ENCODE data around the gene PTCHD1. TPM values are rescaled to one million over a fixed set of nuclear protein-coding genes. Genes with fewer than 3 reads are reported as not detected.

Gene PTCHD1
- total and polyA plus RNA-seq, 2 of the 13 experiments (the other 11 are each of a cell fraction or from before 2014, with no cell fraction given), result not detected

DNA sequence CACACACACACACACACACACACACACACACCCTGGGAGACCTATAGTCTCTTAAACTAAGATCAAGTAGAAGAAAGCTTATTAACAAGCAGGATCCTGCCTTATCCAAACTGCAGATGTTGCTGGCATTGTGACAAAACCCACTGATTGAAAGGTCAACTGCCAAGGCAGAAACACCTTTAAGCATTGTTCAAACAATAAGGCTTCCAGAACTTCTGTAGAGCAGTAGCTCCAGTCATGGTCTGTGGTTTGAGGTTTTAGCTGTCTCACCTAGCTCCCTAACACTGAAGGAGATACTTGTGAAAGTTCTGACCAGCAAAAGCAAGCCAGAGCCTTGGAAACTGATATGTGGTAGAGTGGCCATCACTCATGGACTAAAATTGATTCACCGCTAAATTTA lies 59.8 kb downstream of the PTCHD1 start:
- Histone ChIP-seq H2AFZ (ENCODE audit: low read length) (no peak overlapping the region), H4K20me1 (ENCODE audit: insufficient read depth, low read length) (no peaks in the 10 kb centered on the region), H3K4me1 (ENCODE audit: insufficient read depth, low read length) (no peaks in the 10 kb centered on the region), H3K79me2 (ENCODE audit: insufficient read depth, low read length) (no peaks in the 10 kb centered on the region), H3K4me2 (ENCODE audit: low read depth, low read length) (no peak overlapping the region), H3K27ac (ENCODE audit: extremely low read length, insufficient read depth, low read length) (no peak overlapping the region), H3K4me3 (replicated peaks in 1 of 3; ENCODE audit: insufficient read depth in 1 of 3, low read depth in 2 of 3, low read length in 3 of 3) (no peak overlapping the region), H3K27me3 (ENCODE audit: control insufficient read depth in 1 of 2, insufficient read depth in 2 of 2, low read length in 2 of 2) (no peaks in the 10 kb centered on the region), H3K9me3 (ENCODE audit: low read length) (no peaks in the 10 kb centered on the region), H3K36me3 (replicated peaks in 1 of 2; ENCODE audit: control insufficient read depth in 1 of 2, insufficient read depth in 2 of 2, low read length in 2 of 2) (no peaks in the 10 kb centered on the region), H3K9ac (ENCODE audit: insufficient read depth, low read depth, low read length) (no peak overlapping the region)
- intact Hi-C loops (cut with micrococcal nuclease; ENCODE audit: unreplicated experiment), result no loop called here
- in situ Hi-C loops (cut with HindIII; ENCODE audit: extremely low pct_ligation_motif_present, low pct_unique_long_range_greater_than_20kb), result no loop called here
- ATAC-seq, result no peak
- DNase-seq (ENCODE audit: low spot score), result no peak
- ChIA-PET CTCF (ENCODE audit: low intra/inter-chr PET ratio, low total read pairs) (no interaction called here), POLR2A (no interaction called here)
- WGBS (ENCODE audit: low lambda C conversion rate), result no CpG with 5 or more reads among the region's 1 CpG
- no peak for FAIRE-seq
- TF ChIP-seq TSC22D2 (CRISPR knock-in tag; IDR thresholded peaks at IDR 0.05; ENCODE audit: borderline replicate concordance), result no peak
- no peak for TF ChIP-seq DNMT3B (CRISPR knock-in tag; conservative IDR thresholded peaks at IDR 0.05)
- TF ChIP-seq ZNF749 (CRISPR knock-in tag; IDR thresholded peaks at IDR 0.05; ENCODE audit: borderline replicate concordance), result no peak
- no peak for TF ChIP-seq JDP2 (CRISPR knock-in tag; IDR thresholded peaks at IDR 0.05; ENCODE audit: borderline replicate concordance)
- TF ChIP-seq ZNF512B (CRISPR knock-in tag; IDR thresholded peaks at IDR 0.05; ENCODE audit: borderline replicate concordance), result no peak
- no peak for TF ChIP-seq MTA3 (CRISPR knock-in tag; IDR thresholded peaks at IDR 0.05)
- TF ChIP-seq ARNT (IDR thresholded peaks at IDR 0.05), result no peak
- no peak for TF ChIP-seq ZBTB42 (CRISPR knock-in tag; IDR thresholded peaks at IDR 0.05)
- no peak for TF ChIP-seq ZNF557 (CRISPR knock-in tag; IDR thresholded peaks at IDR 0.05)
- TF ChIP-seq LBX2 (CRISPR knock-in tag; IDR thresholded peaks at IDR 0.05; ENCODE audit: borderline replicate concordance), result no peak
- TF ChIP-seq FOXP4 (CRISPR knock-in tag; IDR thresholded peaks at IDR 0.05), result no peak
- TF ChIP-seq HIC2 (CRISPR knock-in tag; IDR thresholded peaks at IDR 0.05; ENCODE audit: low read depth), result no peak
- TF ChIP-seq ZNF143 (CRISPR knock-in tag; IDR thresholded peaks at IDR 0.05), result no peak
- TF ChIP-seq SATB2 (CRISPR knock-in tag; IDR thresholded peaks at IDR 0.05), result no peak
- TF ChIP-seq KLF16 (CRISPR knock-in tag; IDR thresholded peaks at IDR 0.05), result no peak
- no peak for TF ChIP-seq NFRKB (IDR thresholded peaks at IDR 0.05)
- TF ChIP-seq ZNF720 (CRISPR knock-in tag; IDR thresholded peaks at IDR 0.05), result no peak
- no peak for TF ChIP-seq IRX3 (CRISPR knock-in tag; IDR thresholded peaks at IDR 0.05; ENCODE audit: borderline replicate concordance, low read depth)
- TF ChIP-seq NFYC (CRISPR knock-in tag; IDR thresholded peaks at IDR 0.05), result no peak
- no peak for TF ChIP-seq TARDBP (CRISPR knock-in tag; IDR thresholded peaks at IDR 0.05)
- BruUV-seq (replicated peaks), result no TSS peak
